ENCODE measurements around the gene MTUS2. TPM values are rescaled to one million over a fixed set of nuclear protein-coding genes. Genes with fewer than 3 reads are reported as not detected.

MTUS2 gene
- total RNA-seq, 2 donors from 2014 or later, result 1.6 to 4.8 TPM

- WGBS, result 91% methylated on average over 14 of the region's 32 CpGs
- Histone ChIP-seq H3K4me3 (no peak overlapping the region), H3K27ac (no peak overlapping the region), H3K27me3 (replicated peaks; ENCODE audit: insufficient read depth) (no peaks in the 10 kb centered on the region), H3K36me3 (peaks cover 0 to 10% of the 10 kb centered on the region in 2 donors), H3K9me3 (no peaks in the 10 kb centered on the region), H3K4me1 (replicated peaks) (no peaks in the 10 kb centered on the region)
- intact Hi-C loops (cut with DNase I), result loop anchor here (5.0 kb wide), 1 partner anchor 338 kb away; the partner anchor contains the start of gene UBL3
- DNase-seq (ENCODE audit: low spot score), result no peak
- TF ChIP-seq POLR2A (IDR thresholded peaks at IDR 0.05) (no peak), POLR2AphosphoS5 (IDR thresholded peaks at IDR 0.05) (no peak), CTCF (IDR thresholded peaks at IDR 0.05) (no peak)
Measured at GRCh38 chr13:29513981-29514719, 694.0 kb downstream of the MTUS2 start.

- 90% methylated on average over 13 of the region's 13 CpGs for WGBS
- H3K36me3 ChIP-seq, result peaks cover 0 to 10% of the 10 kb centered on the region in 2 donors
- DNase-seq (ENCODE audit: low spot score), result no peak
- H3K27me3 ChIP-seq (replicated peaks; ENCODE audit: insufficient read depth), result no peaks in the 10 kb centered on the region
- TF ChIP-seq POLR2A (IDR thresholded peaks at IDR 0.05) (no peak), POLR2AphosphoS5 (IDR thresholded peaks at IDR 0.05) (no peak), CTCF (IDR thresholded peaks at IDR 0.05) (no peak)
- intact Hi-C loops (cut with DNase I), result loop anchor here (5.0 kb wide), 2 partner anchors 72 to 337 kb away; partner anchors contain the start of gene UBL3
- H3K9me3 ChIP-seq, result no peaks in the 10 kb centered on the region
- no peak overlapping the region for H3K27ac ChIP-seq
- no peaks in the 10 kb centered on the region for H3K4me1 ChIP-seq (replicated peaks)
- no peak overlapping the region for H3K4me3 ChIP-seq
Measured at GRCh38 chr13:29514720-29515310, 694.7 kb downstream of the MTUS2 start.

- Histone ChIP-seq H3K27ac (no peak overlapping the region), H3K27me3 (replicated peaks; ENCODE audit: insufficient read depth) (no peaks in the 10 kb centered on the region), H3K4me1 (replicated peaks) (no peaks in the 10 kb centered on the region), H3K4me3 (no peak overlapping the region), H3K9me3 (no peaks in the 10 kb centered on the region), H3K36me3 (peaks cover 0 to 10% of the 10 kb centered on the region in 2 donors)
- intact Hi-C loops (cut with DNase I), result loop anchor here (5.0 kb wide), 1 partner anchor 72 kb away; no protein-coding TSS in a partner anchor
- DNase-seq (ENCODE audit: low spot score), result no peak
- WGBS, result 87% methylated on average over 7 of the region's 7 CpGs
- TF ChIP-seq POLR2A (IDR thresholded peaks at IDR 0.05) (no peak), CTCF (IDR thresholded peaks at IDR 0.05) (no peak), POLR2AphosphoS5 (IDR thresholded peaks at IDR 0.05) (no peak)
Measured at GRCh38 chr13:29515372-29515771, 695.2 kb downstream of the MTUS2 start.

- H3K27me3 ChIP-seq (replicated peaks; ENCODE audit: insufficient read depth), result no peaks in the 10 kb centered on the region
- no peak for DNase-seq (ENCODE audit: low spot score)
- intact Hi-C loops (cut with DNase I), result loop anchor here (5.0 kb wide), 1 partner anchor 71 kb away; no protein-coding TSS in a partner anchor
- H3K4me1 ChIP-seq (replicated peaks), result no peaks in the 10 kb centered on the region
- peaks cover 0 to 10% of the 10 kb centered on the region in 2 donors for H3K36me3 ChIP-seq
- no peak overlapping the region for H3K4me3 ChIP-seq
- TF ChIP-seq POLR2AphosphoS5 (IDR thresholded peaks at IDR 0.05) (no peak), POLR2A (IDR thresholded peaks at IDR 0.05) (no peak), CTCF (IDR thresholded peaks at IDR 0.05) (no peak)
- WGBS, result 88% methylated on average over 11 of the region's 11 CpGs
- H3K9me3 ChIP-seq, result no peaks in the 10 kb centered on the region
- no peak overlapping the region for H3K27ac ChIP-seq
Measured at GRCh38 chr13:29516012-29516411, 695.9 kb downstream of the MTUS2 start.
